Thyroid gland (tissue), 4 donors: ENCODE results near the gene CMTM1.
"Not testable (repeated sequence)": the region's sequence is repeated elsewhere in the genome, so short reads cannot be mapped to it uniquely, and the experiment has no call there.

ENCODE experiments used
- CTCF ChIP-seq, 6 experiments: fragments of 200-600 bp in 3 of 6; fragments of 450-650 bp in 3 of 6; sonication (generic) in 3 of 6; IDR thresholded peaks; one replicate each; pipeline ENCODE4 v1.5.1; 2016 to 2019; ENCODE audit warnings: antibody characterized with exemption in 6 of 6, mild to moderate bottlenecking in 2 of 6, inconsistent platforms in 1 of 6, moderate library complexity in 1 of 6
- POLR2A ChIP-seq, 2 donors: fragments of 450-650 bp; IDR thresholded peaks; one replicate each; pipeline ENCODE4 v1.6.1; 2017; ENCODE audit warnings: antibody characterized with exemption in 2 of 2, mild to moderate bottlenecking in 2 of 2, moderate library complexity in 1 of 2

- not testable (repeated sequence) for TF ChIP-seq CTCF, POLR2A (IDR thresholded peaks at IDR 0.05)
Observed at GRCh38 chr16:66627611-66628378, 61.6 kb downstream of the CMTM1 start.
